Right cardiac atrium (tissue), 5 donors: Measurements from ENCODE around the gene ITGB5. TPM values are rescaled to one million over a fixed set of nuclear protein-coding genes. Genes with fewer than 3 reads are reported as not detected.
"Not testable (repeated sequence)": the region's sequence is repeated elsewhere in the genome, so short reads cannot be mapped to it uniquely, and the experiment has no call there.

Experiments used
- ATAC-seq, 2 donors: fragments of 200-7000 bp; cut with Tn5 transposase; one replicate each; pipeline versions ENCODE4 v1.8.0 to v1.9.1; 2020; ENCODE audit warnings: moderate library complexity in 2 of 2, mild to moderate bottlenecking in 1 of 2
- DNase-seq, 3 donors: peaks; one replicate each; pipeline ENCODE4 v3.0.0-alpha.2; 2020
- H3K27ac ChIP-seq: one replicate; pipeline ENCODE4 v1.5.1; 2013; ENCODE audit warnings: mild to moderate bottlenecking, low read length, control low read depth, moderate library complexity
- H3K27me3 ChIP-seq: one replicate; pipeline ENCODE4 v1.6.1; 2013; ENCODE audit not compliant: control insufficient read depth, insufficient read depth
- H3K4me1 ChIP-seq: one replicate; pipeline ENCODE4 v1.6.1; 2013; ENCODE audit warnings: low read length; ENCODE audit not compliant: control insufficient read depth, insufficient read depth
- H3K4me3 ChIP-seq: one replicate; pipeline ENCODE4 v1.5.1; 2013; ENCODE audit warnings: low read length, control low read depth
- H3K9me3 ChIP-seq: one replicate; pipeline ENCODE4 v1.6.1; 2013; ENCODE audit warnings: low read length; ENCODE audit not compliant: control insufficient read depth
- WGBS: extraction: QIAGEN DNeasy Blood & Tissue Kit; methylation state at CpG from one replicate; pipeline ENCODE4 v1.1.7; 2013; 5-methylcytosine and 5-hydroxymethylcytosine counted together
- intact Hi-C, 4 donors: fragments of 100-400 bp; cut with DNase I; formaldehyde crosslinking; loops; one replicate each; pipeline versions ENCODE4 v1.11.0 to v1.14.0; 2022 to 2023
- polyA plus RNA-seq: library from polyadenylated mRNA; stranded (reverse); fragments of 200-250 nt; gene quantifications from one replicate; pipeline ENCODE4 v1.2.3, GENCODE V29; 2013
- total RNA-seq, 4 donors: library from RNA; stranded (reverse); fragmentation: NEBNext Ultra II Directional; extraction: Animal tissue kit (Norgen Biotek cat#: 25700); gene quantifications; one replicate each; pipeline ENCODE4 v1.2.1, GENCODE V29; 2021
- donor health status: healthy with polysubstance abuse.
- donor health status: DM: no; HTN: yes; CAD: no.
- donor health status: DM: no; HTN: no; CAD: no.
- donor health status: DM: no; HTN: yes; CAD: no; lungs with severe emphysema.
- donor health status: DM: yes; HTN: yes; CAD: no.

Gene ITGB5
- total and polyA plus RNA-seq, 5 donors: 39.0 to 170 (median 115) TPM

- ATAC-seq: no peak
Measured at GRCh38 chr3:124836448-124836847, 50.7 kb downstream of the ITGB5 start.

GRCh38 chr3:124834723-124835718 is 52.1 kb downstream of the ITGB5 start:
- Histone ChIP-seq H3K4me1 (peaks cover 26% of the 10 kb centered on the region), H3K9me3 (no peaks in the 10 kb centered on the region), H3K27ac (peak overlapping the region; percentile 34), H3K27me3 (no peaks in the 10 kb centered on the region), H3K4me3 (no peak overlapping the region)
- ATAC-seq (peak; percentile 27 to 36), DNase-seq (peak in 2 of 3 donors; percentile 63 to 72)
- WGBS: 58% methylated on average over 20 of the region's 20 CpGs
- intact Hi-C loops: loop anchor here in 1 of 4 donors (5.0 kb wide), 1 partner anchor 52 kb away; the partner anchor contains the start of gene ITGB5

More at GRCh38 chr3:124836448-124836847, 50.7 kb downstream of the ITGB5 start:
- Histone ChIP-seq H3K27ac (no peak overlapping the region), H3K9me3 (no peaks in the 10 kb centered on the region), H3K4me3 (no peak overlapping the region), H3K27me3 (no peaks in the 10 kb centered on the region), H3K4me1 (peaks cover 18% of the 10 kb centered on the region)
- 49% methylated on average over 1 of the region's 1 CpG for WGBS
- DNase-seq: no peak
- intact Hi-C loops: no loop called here

- WGBS: 83% methylated on average over 4 of the region's 4 CpGs
- H3K27ac ChIP-seq: no peak overlapping the region
- H3K4me1 ChIP-seq: peaks cover 34% of the 10 kb centered on the region
- H3K9me3 ChIP-seq: no peaks in the 10 kb centered on the region
- H3K4me3 ChIP-seq: no peak overlapping the region
- H3K27me3 ChIP-seq: no peaks in the 10 kb centered on the region
- intact Hi-C loops: loop anchor here in 1 of 4 donors (5.0 kb wide), 1 partner anchor 53 kb away; the partner anchor contains the start of gene ITGB5
- ATAC-seq (no peak), DNase-seq (no peak)
Measured at GRCh38 chr3:124833710-124834332, 53.3 kb downstream of the ITGB5 start.

- intact Hi-C loops: loop anchor here in 1 of 4 donors (5.0 kb wide), 1 partner anchor 54 kb away; the partner anchor contains the start of gene ITGB5
- ATAC-seq (no peak), DNase-seq (no peak)
- Histone ChIP-seq H3K4me1 (peaks cover 34% of the 10 kb centered on the region), H3K27ac (peak overlapping the region; percentile 85), H3K27me3 (no peaks in the 10 kb centered on the region), H3K9me3 (no peaks in the 10 kb centered on the region), H3K4me3 (no peak overlapping the region)
- 62% methylated on average over 1 of the region's 1 CpG for WGBS
Measured at GRCh38 chr3:124832782-124833709, 54.1 kb downstream of the ITGB5 start.

GRCh38 chr3:124831628-124832199 is 55.5 kb downstream of the ITGB5 start:
- Histone ChIP-seq H3K4me1 (peaks cover 28% of the 10 kb centered on the region), H3K27ac (peak overlapping the region; percentile 85), H3K9me3 (no peaks in the 10 kb centered on the region), H3K27me3 (no peaks in the 10 kb centered on the region), H3K4me3 (no peak overlapping the region)
- intact Hi-C loops: loop anchor here in 1 of 4 donors (5.0 kb wide), 1 partner anchor 56 kb away; the partner anchor contains the start of gene ITGB5
- DNase-seq (no peak), ATAC-seq (no peak)
- WGBS: 50% methylated on average over 4 of the region's 4 CpGs

DNA sequence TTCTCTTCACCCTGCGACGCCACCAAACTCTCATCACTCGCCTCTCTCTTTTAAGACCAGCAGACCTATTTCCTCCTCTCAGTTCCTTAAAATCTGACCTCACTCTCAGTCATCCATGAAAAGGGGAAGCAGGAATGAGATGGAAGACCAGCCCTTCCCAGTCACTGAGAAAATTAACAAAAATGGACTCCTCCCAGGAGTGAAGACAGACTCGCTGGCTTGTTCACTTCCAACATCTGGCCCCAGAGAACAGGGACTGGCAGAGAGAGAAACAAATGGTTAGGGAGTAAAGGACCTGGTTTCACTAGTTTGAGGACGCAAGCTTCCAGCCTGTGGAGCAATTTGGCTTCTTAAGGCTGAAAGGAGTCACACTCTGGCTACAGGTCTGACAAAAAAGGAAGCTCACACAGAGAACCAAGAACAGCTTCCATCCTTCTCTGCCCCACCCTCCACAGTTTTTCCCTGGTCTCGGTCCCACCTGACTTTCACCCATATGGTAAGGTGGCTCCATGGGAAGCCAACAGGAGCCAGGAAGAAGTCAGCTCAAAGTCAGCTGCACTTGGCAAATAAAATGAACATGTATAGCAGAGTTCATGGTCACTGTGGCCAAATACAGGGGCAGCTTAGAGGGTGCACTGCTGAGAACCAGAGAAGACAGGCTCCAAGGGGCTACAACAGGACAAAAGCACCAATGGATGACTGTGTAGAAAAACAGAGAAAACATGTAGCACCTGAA is 57.2 kb downstream of the ITGB5 start:
- intact Hi-C loops: loop anchor here in 1 of 4 donors (5.0 kb wide), 1 partner anchor 57 kb away; the partner anchor contains the start of gene ITGB5
- WGBS: 62% methylated on average over 6 of the region's 6 CpGs
- H3K27ac ChIP-seq: peak overlapping the region; percentile 72
- no peaks in the 10 kb centered on the region for H3K27me3 ChIP-seq
- peaks cover 24% of the 10 kb centered on the region for H3K4me1 ChIP-seq
- no peak for DNase-seq
- H3K9me3 ChIP-seq: no peaks in the 10 kb centered on the region
- ATAC-seq: peak; percentile 48 to 67
- H3K4me3 ChIP-seq: no peak overlapping the region

GRCh38 chr3:124829178-124829818 is 57.9 kb downstream of the ITGB5 start:
- WGBS: 74% methylated on average over 15 of the region's 15 CpGs
- Histone ChIP-seq H3K4me3 (no peak overlapping the region), H3K27ac (peak overlapping the region; percentile 72), H3K27me3 (no peaks in the 10 kb centered on the region), H3K9me3 (no peaks in the 10 kb centered on the region), H3K4me1 (peaks cover 24% of the 10 kb centered on the region)
- DNase-seq: peak; percentile 53 to 71 (median 60)
- intact Hi-C loops: no loop called here
- ATAC-seq: peak; percentile 79 to 84

DNA sequence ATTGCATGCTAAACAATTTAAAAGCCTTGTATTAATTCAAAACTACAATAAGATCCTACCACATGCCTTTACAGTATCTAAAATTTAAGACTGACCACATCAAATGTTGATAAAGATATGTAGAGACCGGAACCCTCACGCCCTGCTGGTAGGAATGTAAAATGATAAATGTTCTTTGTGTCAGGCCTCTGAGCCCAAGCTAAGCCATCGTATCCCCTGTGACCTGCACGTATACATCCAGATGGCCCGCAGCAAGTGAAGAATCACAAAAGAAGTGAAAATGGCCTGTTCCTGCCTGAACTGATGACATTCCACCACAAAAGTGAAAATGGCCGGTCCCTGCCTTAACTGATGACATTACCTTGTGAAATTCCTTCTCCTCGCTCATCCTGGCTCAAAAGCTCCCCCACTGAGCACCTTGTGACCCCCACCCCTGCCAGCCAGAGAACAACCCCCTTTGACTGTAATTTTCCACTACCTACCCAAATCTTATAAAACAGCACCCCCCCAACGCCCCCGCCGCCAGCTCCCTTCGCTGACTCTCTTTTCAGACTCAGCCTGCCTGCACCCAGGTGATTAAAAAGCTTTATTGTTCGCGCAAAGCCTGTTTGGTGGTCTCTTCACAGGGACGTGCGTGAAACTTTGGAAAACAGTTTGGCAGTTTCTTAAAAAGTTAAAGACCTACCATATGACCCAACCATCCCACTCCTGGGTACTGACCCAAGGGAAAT is 59.5 kb downstream of the ITGB5 start:
- H3K4me1 ChIP-seq: peaks cover 23% of the 10 kb centered on the region
- ATAC-seq, H3K4me3 ChIP-seq, DNase-seq, H3K27me3 ChIP-seq, H3K9me3 ChIP-seq, H3K27ac ChIP-seq, intact Hi-C loops: not testable (repeated sequence)
- WGBS: 89% methylated on average over 15 of the region's 15 CpGs

GRCh38 chr3:124826703-124827102 is 60.5 kb downstream of the ITGB5 start:
- no peaks in the 10 kb centered on the region for H3K27me3 ChIP-seq
- H3K27ac ChIP-seq: no peak overlapping the region
- peaks cover 18% of the 10 kb centered on the region for H3K4me1 ChIP-seq
- ATAC-seq (no peak), DNase-seq (no peak)
- H3K9me3 ChIP-seq: no peaks in the 10 kb centered on the region
- no peak overlapping the region for H3K4me3 ChIP-seq
- intact Hi-C loops: no loop called here
- WGBS: 33% methylated on average over 3 of the region's 3 CpGs
